GM23338 (cell line): ENCODE results near the gene KIFC1.

Experiments
- CREB1 ChIP-seq: fragments of 250-450 bp; sonication (Bioruptor Pico); IDR thresholded peaks from 2 replicates; pipeline ENCODE4 v1.5.0; 2020; ENCODE audit warnings: low read depth, mild to moderate bottlenecking, moderate library complexity
- CTCF ChIP-seq, 2 experiments: fragments of 200-600 bp in 1 of 2; sonication (generic) in 1 of 2; conservative IDR thresholded peaks; 2 replicates each; pipeline versions ENCODE4 v1.5.1 to v1.6.1; 2016 to 2017; ENCODE audit warnings: antibody characterized with exemption in 2 of 2, low read depth in 2 of 2, mild to moderate bottlenecking in 2 of 2, moderate library complexity in 1 of 2
- ETS1 ChIP-seq: IDR thresholded peaks from 2 replicates; pipeline ENCODE4 v1.6.1; 2016; ENCODE audit warnings: antibody characterized with exemption
- EZH2 ChIP-seq: fragments of 200-600 bp; sonication (generic); IDR thresholded peaks from one replicate; pipeline ENCODE4 v1.8.0; 2017; ENCODE audit warnings: antibody characterized with exemption, mild to moderate bottlenecking, low read depth; ENCODE audit not compliant: unreplicated experiment
- EZH2phosphoT487 ChIP-seq: fragments of 200-600 bp; sonication (generic); IDR thresholded peaks from one replicate; pipeline ENCODE4 v1.8.1; 2018; ENCODE audit warnings: antibody characterized with exemption; ENCODE audit not compliant: unreplicated experiment
- JUNB ChIP-seq: IDR thresholded peaks from one replicate; pipeline ENCODE4 v1.6.1; 2016; ENCODE audit warnings: antibody characterized with exemption; ENCODE audit not compliant: unreplicated experiment
- NANOG ChIP-seq: IDR thresholded peaks from 2 replicates; pipeline ENCODE4 v1.6.1; 2016; ENCODE audit warnings: antibody characterized with exemption, borderline replicate concordance
- POLR2AphosphoS5 ChIP-seq: IDR thresholded peaks from 2 replicates; pipeline ENCODE4 v1.6.1; 2016; ENCODE audit warnings: antibody characterized with exemption, low read depth
- REST ChIP-seq: IDR thresholded peaks from one replicate; pipeline ENCODE4 v1.6.1; 2018; ENCODE audit warnings: antibody characterized with exemption; ENCODE audit not compliant: unreplicated experiment
- ZNF462 ChIP-seq: fragments of 250-450 bp; sonication (Bioruptor Pico); IDR thresholded peaks from 2 replicates; pipeline ENCODE4 v1.5.0; 2020; ENCODE audit warnings: mild to moderate bottlenecking, moderate library complexity

GRCh38 chr6:33372526-33373123 lies 19.0 kb upstream of the KIFC1 start:
- TF ChIP-seq EZH2 (no peak), POLR2AphosphoS5 (no peak), NANOG (no peak), CREB1 (no peak), CTCF (conservative IDR thresholded peaks at IDR 0.05; ENCODE audit: low read depth in 2 of 2) (no peak), REST (no peak), ETS1 (no peak), JUNB (no peak), EZH2phosphoT487 (no peak), ZNF462 (CRISPR knock-in tag) (no peak)
